Amniotic stem cell (primary cell): Measurements from ENCODE around the gene WDR82.

Experiments used
- DNase-seq: peaks from one replicate; lab custom pipeline; 2025; lab: John Stamatoyannopoulos, UW

Gene WDR82

GRCh38 chr3:52278510-52279069 lies at the start of gene WDR82:
Gene WDR82, minus strand, starts transcription at chr3:52278649. Its CDS starts 288 bp downstream, at chr3:52278361.
- peak; percentile 90 for DNase-seq

- no peak for DNase-seq
Observed at GRCh38 chr3:52327486-52328290, 49.2 kb upstream of the WDR82 start.

DNA sequence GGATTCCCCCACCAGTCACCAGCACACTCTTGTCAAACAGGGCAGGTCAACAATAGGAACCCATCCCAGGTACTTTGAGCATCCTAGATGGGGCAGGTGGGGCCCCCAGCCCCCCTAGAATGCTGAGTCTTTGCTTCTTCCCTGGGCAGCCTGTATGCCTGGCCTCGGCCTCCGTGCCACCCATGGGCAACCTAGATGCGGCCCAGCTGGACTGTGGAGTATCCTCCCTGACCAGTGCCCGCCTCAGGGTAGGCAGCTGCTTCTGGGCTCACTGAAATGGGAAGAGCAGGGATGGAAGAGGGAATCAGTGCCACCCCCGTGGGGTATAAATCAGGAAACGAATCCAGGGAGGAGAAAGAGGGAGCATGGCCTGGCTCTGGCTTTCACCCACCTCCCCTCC lies 48.5 kb upstream of the WDR82 start:
- no peak for DNase-seq

DNA sequence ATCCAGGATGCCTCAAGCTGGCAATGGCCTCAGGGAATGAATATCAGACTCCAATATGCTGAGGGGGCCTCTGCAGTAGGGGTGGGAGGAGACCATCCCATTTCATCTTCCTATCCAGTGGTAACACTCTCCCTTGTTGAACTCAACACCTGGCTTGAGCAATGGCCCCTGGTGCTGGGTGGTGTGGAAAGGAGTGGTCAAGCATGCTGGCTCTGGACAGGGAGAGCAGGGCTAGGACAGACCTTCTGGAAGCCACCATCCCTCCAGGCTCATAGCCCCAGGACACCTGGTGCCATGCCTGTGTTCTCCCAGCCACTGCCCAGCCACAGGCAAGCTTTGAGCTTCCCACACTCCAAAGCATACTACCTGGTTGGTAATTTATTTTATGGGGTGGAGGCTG lies 47.2 kb upstream of the WDR82 start:
- DNase-seq: no peak

GRCh38 chr3:52324676-52325075 lies 46.2 kb upstream of the WDR82 start:
- no peak for DNase-seq

GRCh38 chr3:52323526-52324295 lies 45.3 kb upstream of the WDR82 start:
- DNase-seq: no peak

GRCh38 chr3:52322466-52322865 lies 44.0 kb upstream of the WDR82 start:
- DNase-seq: no peak

- DNase-seq: no peak
Observed at GRCh38 chr3:52321481-52321880, 43.0 kb upstream of the WDR82 start.

DNA sequence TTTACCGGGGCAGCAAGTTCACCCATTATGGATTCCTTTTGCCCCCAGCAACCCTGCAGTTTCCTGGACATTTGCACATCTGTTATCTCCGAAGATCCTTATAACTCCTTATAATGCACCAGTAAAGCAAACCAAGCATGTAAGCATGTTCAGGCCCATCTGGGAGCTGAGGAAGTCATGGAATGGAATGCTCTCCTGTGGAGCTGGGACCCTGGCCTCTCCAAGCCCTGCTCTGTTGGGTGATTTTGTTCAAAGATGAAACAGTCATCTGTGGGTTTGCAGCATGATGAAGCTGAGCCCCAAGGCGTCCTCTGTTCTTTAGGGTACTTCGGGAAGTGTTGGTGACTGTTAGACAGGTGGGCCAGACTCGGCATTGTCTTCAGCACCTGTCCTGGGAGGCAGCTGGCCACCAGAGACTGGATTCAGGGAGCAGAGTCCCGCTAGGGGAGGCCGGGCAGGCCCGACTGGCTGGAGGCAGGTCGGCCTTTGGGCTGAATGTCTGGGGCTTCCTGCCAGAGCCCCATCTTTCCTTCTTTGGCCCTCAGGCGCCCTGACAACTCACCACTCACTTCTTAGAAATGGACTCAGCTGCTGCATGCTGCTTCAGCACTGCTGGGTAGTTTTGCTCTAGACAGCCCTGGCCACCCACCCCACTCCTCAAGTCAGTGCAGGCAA lies 41.6 kb upstream of the WDR82 start:
- no peak for DNase-seq

GRCh38 chr3:52318186-52318816 lies 39.9 kb upstream of the WDR82 start:
- no peak for DNase-seq

GRCh38 chr3:52317208-52318000 lies 39.0 kb upstream of the WDR82 start:
- no peak for DNase-seq

- DNase-seq: no peak
Observed at GRCh38 chr3:52315977-52316764, 37.7 kb upstream of the WDR82 start, which contains the start of gene DNAH1. Gene DNAH1, plus strand, starts transcription at chr3:52316319. Its CDS starts 6,124 bp downstream, at chr3:52322443.

GRCh38 chr3:52315006-52315405 lies 36.6 kb upstream of the WDR82 start:
- no peak for DNase-seq

GRCh38 chr3:52314489-52314888 lies 36.0 kb upstream of the WDR82 start:
- no peak for DNase-seq

- no peak for DNase-seq
Observed at GRCh38 chr3:52313774-52314188, 35.3 kb upstream of the WDR82 start.

DNA sequence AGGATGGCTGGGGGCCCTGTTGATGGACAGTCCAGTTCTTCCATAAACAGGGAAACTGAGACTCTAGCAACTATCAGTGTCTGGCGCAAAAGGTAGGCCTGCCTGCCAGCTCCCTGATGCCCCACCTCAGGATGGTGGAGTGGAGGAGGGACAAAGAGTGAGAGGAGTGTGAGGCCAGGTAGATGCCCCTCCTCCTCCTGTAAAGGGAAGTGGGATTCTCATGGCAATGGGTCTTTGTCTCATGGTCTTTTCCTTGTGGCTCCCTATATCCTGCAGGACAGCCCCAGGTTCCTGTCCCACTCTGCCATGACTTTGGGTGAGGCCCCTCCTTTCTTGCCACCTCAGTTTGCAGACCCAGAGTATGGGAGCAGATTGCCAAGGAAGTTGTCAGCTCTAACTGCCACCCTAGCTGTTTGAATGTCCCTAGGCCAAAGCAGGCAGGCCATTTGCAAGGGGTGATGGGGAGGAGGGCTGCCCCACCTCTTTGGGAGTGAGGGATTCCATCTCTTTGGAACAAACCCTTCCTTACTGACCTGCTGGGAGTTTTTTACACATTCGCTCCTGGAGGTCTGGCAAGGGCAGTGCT lies 34.8 kb upstream of the WDR82 start:
- no peak for DNase-seq

DNA sequence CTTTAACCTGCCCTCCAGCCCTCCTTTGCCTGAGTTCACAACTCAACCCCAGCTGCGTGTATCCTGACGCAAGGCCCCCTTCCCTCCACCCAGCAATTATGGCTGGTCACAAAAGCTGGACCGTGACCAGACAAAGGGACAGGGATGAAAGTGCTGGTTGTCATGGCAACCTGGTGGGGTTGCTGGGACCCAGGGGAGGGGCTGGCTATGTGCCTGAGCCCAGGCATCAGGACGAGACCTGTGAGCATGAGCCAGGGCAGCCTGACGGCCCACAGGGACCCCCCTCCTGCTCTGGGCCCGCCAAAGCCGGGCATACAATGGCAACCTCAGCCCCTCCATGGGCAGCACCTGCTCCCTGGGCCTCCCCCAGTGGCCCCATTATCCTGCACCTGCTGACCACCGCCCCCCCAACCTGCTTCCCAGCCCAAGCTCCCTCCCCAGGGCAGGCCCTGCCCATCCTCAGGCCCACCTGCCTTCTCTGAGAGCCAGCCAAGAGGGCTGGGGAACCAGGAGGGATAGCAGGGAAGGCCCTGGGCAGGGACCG lies 33.2 kb upstream of the WDR82 start:
- no peak for DNase-seq

GRCh38 chr3:52310861-52311575 lies 32.6 kb upstream of the WDR82 start:
- DNase-seq: no peak

DNA sequence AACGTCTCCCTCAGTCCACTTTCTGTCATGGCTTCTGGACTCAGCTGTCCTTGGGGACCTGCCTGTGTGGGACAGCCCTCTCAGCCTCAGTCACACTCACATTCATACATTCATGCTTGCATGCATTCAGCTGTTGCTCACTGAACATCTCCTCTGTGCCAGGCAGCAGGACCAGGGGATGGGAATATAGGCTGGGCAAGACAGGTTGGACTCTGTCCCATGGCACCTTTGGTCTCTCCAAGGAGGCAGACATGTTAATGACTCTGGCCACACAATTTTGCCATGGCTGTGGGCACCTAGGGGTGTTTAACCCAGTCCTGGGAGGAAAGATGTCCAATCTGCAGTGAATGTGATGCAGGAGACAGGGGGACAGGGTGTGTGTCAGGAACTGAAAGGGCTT lies 29.9 kb upstream of the WDR82 start:
- no peak for DNase-seq
